Ovary (tissue), 3 donors: ENCODE results near the gene SPATA25.

ENCODE experiments used
- EP300 ChIP-seq: sonication (generic); formaldehyde crosslinking; IDR thresholded peaks from one replicate; pipeline ENCODE4 v1.6.1; 2017; ENCODE audit warnings: antibody characterized with exemption
- POLR2A ChIP-seq: fragments of 450-650 bp; IDR thresholded peaks from one replicate; pipeline ENCODE4 v1.6.1; 2017; ENCODE audit warnings: antibody characterized with exemption, mild to moderate bottlenecking, moderate library complexity
- TF ChIP-seq, protein P1 (sequence below), 3 donors: fragments of 450-650 bp in 2 of 3; fragments of 200-600 bp in 1 of 3; IDR thresholded peaks; one replicate each; pipeline versions ENCODE4 v1.5.1 to v1.8.0; 2016 to 2022; ENCODE audit warnings: antibody characterized with exemption in 3 of 3, mild to moderate bottlenecking in 1 of 3
- donor health status: DM: no; HTN: no; CAD: no.

DNA sequence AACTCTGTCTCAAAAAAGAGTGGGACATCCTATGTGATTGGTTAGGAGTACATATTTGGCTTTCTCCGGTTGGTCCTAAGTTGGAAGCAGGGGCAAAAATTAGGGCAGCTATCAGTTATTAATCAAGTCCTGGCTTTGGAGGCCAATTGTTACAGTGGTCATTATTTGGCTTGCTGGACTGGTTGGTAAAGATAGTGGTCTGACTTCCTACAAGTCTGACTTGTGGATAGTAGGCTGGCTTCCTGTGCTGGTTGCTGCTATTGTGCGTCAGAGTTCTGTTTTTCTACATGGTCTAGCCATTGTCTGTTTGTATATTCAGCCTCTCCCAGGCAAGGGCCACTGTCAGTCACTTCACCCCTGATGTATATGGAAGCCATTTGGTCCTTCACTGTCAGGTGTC lies 37.2 kb downstream of the SPATA25 start:
- TF ChIP-seq, protein P1, sequence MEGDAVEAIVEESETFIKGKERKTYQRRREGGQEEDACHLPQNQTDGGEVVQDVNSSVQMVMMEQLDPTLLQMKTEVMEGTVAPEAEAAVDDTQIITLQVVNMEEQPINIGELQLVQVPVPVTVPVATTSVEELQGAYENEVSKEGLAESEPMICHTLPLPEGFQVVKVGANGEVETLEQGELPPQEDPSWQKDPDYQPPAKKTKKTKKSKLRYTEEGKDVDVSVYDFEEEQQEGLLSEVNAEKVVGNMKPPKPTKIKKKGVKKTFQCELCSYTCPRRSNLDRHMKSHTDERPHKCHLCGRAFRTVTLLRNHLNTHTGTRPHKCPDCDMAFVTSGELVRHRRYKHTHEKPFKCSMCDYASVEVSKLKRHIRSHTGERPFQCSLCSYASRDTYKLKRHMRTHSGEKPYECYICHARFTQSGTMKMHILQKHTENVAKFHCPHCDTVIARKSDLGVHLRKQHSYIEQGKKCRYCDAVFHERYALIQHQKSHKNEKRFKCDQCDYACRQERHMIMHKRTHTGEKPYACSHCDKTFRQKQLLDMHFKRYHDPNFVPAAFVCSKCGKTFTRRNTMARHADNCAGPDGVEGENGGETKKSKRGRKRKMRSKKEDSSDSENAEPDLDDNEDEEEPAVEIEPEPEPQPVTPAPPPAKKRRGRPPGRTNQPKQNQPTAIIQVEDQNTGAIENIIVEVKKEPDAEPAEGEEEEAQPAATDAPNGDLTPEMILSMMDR (IDR thresholded peaks at IDR 0.05): no peak
- TF ChIP-seq POLR2A (no peak), EP300 (no peak)
